Common myeloid progenitor, CD34-positive (primary cell): ENCODE results near the gene CDHR4. TPM values are rescaled to one million over a fixed set of nuclear protein-coding genes. Genes with fewer than 3 reads are reported as not detected.

Source experiments
- CTCF ChIA-PET: fragments of 350-600 bp; sonication (Branson Sonifier 250); formaldehyde crosslinking; loops from one replicate; lab custom pipeline; 2021; ENCODE audit warnings: antibody characterized with exemption; lab: Charles Lee
- POLR2A ChIA-PET: fragments of 350-600 bp; sonication (Branson Sonifier 250); formaldehyde crosslinking; loops from one replicate; lab custom pipeline; 2021; ENCODE audit warnings: antibody characterized with exemption; lab: Charles Lee
- DNase-seq, 3 donors: peaks; one replicate each; pipeline versions ENCODE4 v3.0.0 to v3.0.0-alpha.2; 2013
- H3K27ac ChIP-seq, 2 experiments: 1 replicate in 1 of 2; 2 replicates in 1 of 2; pipeline ENCODE4 v1.7.0; 2013; ENCODE audit warnings: inconsistent platforms in 2 of 2, low read length in 2 of 2, mild to moderate bottlenecking in 2 of 2, low read depth in 1 of 2, moderate library complexity in 1 of 2; ENCODE audit not compliant: severe bottlenecking in 2 of 2, insufficient read depth in 1 of 2, poor library complexity in 1 of 2
- H3K27me3 ChIP-seq, 5 experiments: replicated peaks in 2 of 5; 1 replicate in 3 of 5; 2 replicates in 2 of 5; pipeline versions ENCODE4 v1.6.1 to v1.7.0; 2013; ENCODE audit warnings: low read length in 4 of 5, mild to moderate bottlenecking in 2 of 5, moderate library complexity in 2 of 5, inconsistent platforms in 1 of 5; ENCODE audit not compliant: insufficient read depth in 5 of 5, control insufficient read depth in 4 of 5
- H3K36me3 ChIP-seq, 4 experiments: 1 replicate in 2 of 4; 2 replicates in 2 of 4; pipeline versions ENCODE4 v1.6.1 to v1.7.0; 2013; ENCODE audit warnings: low read length in 3 of 4, control low read depth in 1 of 4, mild to moderate bottlenecking in 1 of 4; ENCODE audit not compliant: control insufficient read depth in 4 of 4, insufficient read depth in 4 of 4
- H3K4me1 ChIP-seq, 4 experiments: 1 replicate in 3 of 4; 2 replicates in 1 of 4; pipeline versions ENCODE4 v1.6.1 to v1.7.1; 2013; ENCODE audit warnings: low read length in 3 of 4, mild to moderate bottlenecking in 3 of 4, control low read depth in 1 of 4, inconsistent platforms in 1 of 4, moderate library complexity in 1 of 4; ENCODE audit not compliant: control insufficient read depth in 4 of 4, insufficient read depth in 4 of 4; ENCODE audit errors: control extremely low read depth in 1 of 4
- H3K4me3 ChIP-seq, 7 experiments: 1 replicate in 4 of 7; 2 replicates in 3 of 7; pipeline versions ENCODE4 v1.5.1 to v1.7.0; 2013; ENCODE audit warnings: mild to moderate bottlenecking in 7 of 7, low read length in 6 of 7, moderate library complexity in 6 of 7, inconsistent platforms in 2 of 7, low read depth in 2 of 7, control low read depth in 1 of 7; ENCODE audit not compliant: insufficient read depth in 4 of 7, control insufficient read depth in 1 of 7; ENCODE audit errors: extremely low read depth in 1 of 7
- H3K9me3 ChIP-seq, 5 experiments: 1 replicate in 4 of 5; 2 replicates in 1 of 5; pipeline versions ENCODE4 v1.6.1 to v1.7.1; 2013; ENCODE audit warnings: low read length in 4 of 5, mild to moderate bottlenecking in 2 of 5, inconsistent platforms in 1 of 5, low read depth in 1 of 5, moderate library complexity in 1 of 5; ENCODE audit not compliant: control insufficient read depth in 4 of 5, insufficient read depth in 2 of 5; ENCODE audit errors: control extremely low read depth in 1 of 5
- WGBS: methylation state at CpG from one replicate; pipeline ENCODE4 v1.1.5; 2013; ENCODE audit not compliant: insufficient coverage; 5-methylcytosine and 5-hydroxymethylcytosine counted together
- polyA plus RNA-seq: library from polyadenylated mRNA; unstranded; fragments of 120-200 nt; gene quantifications from one replicate; pipeline ENCODE4 v1.2.1, GENCODE V29; 2013

The CDHR4 gene, protein sequence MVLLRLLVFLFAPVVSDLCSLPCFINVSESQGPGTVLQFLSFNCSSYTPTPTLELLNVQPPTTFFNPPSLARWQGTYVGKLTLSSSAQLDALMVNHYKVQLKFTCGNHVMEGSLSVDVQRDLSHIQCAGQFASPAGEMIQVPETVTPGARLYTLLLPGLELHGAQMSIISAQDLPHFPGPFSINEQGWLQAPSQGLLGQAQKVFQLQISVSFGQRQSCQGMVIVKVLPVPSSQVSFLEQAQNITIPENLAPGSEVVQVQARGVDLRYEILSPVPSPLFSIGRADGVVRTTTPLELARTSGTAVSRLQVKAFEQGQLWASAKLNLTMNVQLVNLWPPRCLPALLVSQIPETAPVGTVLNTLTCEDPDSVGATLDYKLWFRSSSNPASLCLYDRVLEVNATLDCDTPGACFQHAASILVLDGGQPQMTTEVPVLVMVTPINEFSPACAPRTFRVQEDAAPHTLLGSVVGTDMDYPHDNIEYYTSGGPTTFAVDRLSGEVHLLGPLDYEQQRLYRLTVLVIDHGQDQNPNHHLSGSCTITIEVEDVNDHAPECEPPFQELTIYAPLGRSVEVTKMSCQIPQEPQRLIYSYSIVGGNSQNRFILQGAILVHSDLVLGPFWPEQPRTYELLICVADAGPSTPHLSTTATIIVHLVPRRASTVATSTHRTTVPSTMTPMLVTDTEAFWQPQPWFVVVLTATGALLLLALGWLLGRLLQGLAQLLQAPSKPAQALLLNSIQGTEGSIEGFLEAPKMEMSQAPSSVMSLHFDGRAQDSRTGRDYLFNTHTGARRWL
- 0.46 TPM for polyA plus RNA-seq

DNA sequence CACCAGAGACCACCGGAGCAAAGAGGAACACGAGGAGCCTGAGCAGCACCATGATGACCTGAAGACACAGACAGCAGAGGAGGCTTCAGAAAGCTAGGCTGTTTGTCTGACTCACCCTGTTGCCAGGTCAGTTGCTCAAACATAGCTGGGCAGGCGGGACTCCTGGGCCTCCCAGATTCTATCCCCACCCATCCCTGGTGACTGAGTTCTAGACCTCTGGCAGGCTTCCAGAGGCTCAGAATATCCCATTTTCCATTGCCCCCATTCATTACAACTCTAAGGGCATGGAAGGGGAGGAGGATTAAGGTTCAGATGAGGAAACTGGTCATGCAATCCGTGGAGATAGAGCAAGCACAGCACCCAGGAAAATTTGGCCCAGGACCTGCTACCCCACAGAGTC, at the start of gene CDHR4:
Gene CDHR4 (minus strand): TSS at position 113 of the 400 bp plus-strand sequence. CDS start 61 bp downstream, at position 52.
- Histone ChIP-seq H3K27me3 (no peaks in the 10 kb centered on the region), H3K4me3 (no peak within 1 kb of the TSS), H3K9me3 (no peaks in the 10 kb centered on the region), H3K36me3 (peaks cover 0 to 10% (median 4%) of the 10 kb centered on the region in 4 experiments), H3K4me1 (peaks cover under 1 to 20% (median 15%) of the 10 kb centered on the region in 4 experiments), H3K27ac (no peak within 1 kb of the TSS)
- 100% methylated on average over 2 of the region's 4 CpGs for WGBS
- CTCF ChIA-PET, result interaction anchor here (0.8 to 31.1 kb wide), 3 partner anchors 13 to 101 kb away, joined by 3 to 807 read pairs (median 28); partner anchors contain the start of gene IP6K1
- POLR2A ChIA-PET, result interaction anchor here (0.5 kb wide), 1 partner anchor 61 kb away, joined by 3 read pairs; no protein-coding TSS in a partner anchor
- DNase-seq, result no peak

DNA sequence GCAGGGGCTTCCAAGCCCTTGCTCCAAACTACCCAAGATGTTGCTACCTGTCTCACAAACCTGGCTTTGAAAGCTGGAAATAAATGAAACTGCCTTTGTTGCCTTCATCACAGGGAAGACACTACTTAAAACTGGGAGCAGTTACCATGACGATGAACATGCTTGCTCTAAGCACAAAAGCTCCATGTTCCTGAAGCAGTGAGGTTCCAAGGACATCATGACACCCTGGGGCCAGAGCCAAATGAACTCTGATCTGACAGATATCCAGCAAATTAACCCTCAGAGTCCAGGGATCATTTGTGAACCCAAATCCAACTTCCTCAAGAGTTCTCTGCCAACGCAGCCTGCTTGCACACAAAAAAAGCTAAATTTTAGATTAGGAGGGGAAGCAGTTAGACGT, 46.0 kb upstream of the CDHR4 start:
- ChIA-PET CTCF (interaction anchor here (0.9 to 29.0 kb wide), 10 partner anchors 8 to 98 kb away, joined by 3 to 807 read pairs (median 4); partner anchors contain the start of genes CDHR4, INKA1 and UBA7), POLR2A (no interaction called here)
- peaks cover 0 to 8% (median 2%) of the 10 kb centered on the region in 4 experiments for H3K4me1 ChIP-seq
- H3K27me3 ChIP-seq, result no peaks in the 10 kb centered on the region
- WGBS, result 90% methylated on average over 1 of the region's 3 CpGs
- H3K9me3 ChIP-seq, result no peaks in the 10 kb centered on the region
- H3K36me3 ChIP-seq, result peaks cover 0 to 61% (median 30%) of the 10 kb centered on the region in 4 experiments
- H3K27ac ChIP-seq, result no peak overlapping the region
- no peak for DNase-seq
- no peak overlapping the region for H3K4me3 ChIP-seq

DNA sequence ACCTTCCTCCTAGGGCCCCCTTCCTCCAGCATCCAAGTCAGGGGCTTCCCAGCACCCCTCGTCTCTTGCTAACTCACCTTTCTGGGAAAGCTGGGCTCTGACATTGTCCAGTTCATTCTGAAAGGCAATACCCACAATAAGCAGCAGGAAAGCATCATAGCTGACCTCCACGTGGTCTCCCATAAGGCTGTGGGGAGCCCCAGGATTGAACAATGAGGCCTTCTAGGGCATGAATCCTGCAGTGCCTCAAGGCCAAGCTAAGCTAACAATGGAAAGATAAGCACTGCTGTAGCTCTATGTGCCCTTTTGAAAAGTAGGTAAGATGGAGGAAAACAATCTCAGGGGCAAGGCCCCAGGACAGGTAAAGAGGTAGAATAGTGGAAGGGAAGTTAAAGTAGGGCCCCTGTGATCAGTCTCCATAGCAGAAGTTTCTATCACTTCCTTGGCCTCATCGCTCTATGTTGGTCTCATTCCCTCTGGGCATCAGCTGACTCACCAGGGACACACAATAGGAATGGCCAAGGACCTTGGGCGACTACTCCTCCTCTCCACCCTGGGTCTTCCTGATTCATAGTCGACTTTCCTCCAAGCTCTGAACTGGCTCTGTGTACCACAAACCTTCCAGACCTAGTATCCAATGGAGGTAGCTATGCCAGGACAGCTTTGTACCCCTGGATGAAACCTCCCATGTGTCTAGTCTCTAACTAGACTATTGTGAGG, 45.0 kb upstream of the CDHR4 start:
- Histone ChIP-seq H3K36me3 (peaks cover 0 to 68% (median 30%) of the 10 kb centered on the region in 4 experiments), H3K4me3 (no peak overlapping the region), H3K4me1 (peaks cover 0 to 9% (median 2%) of the 10 kb centered on the region in 4 experiments), H3K9me3 (no peaks in the 10 kb centered on the region), H3K27me3 (no peaks in the 10 kb centered on the region), H3K27ac (no peak overlapping the region)
- ChIA-PET CTCF (interaction anchor here (0.6 to 29.0 kb wide), 15 partner anchors 8 to 97 kb away, joined by 3 to 807 read pairs (median 4); partner anchors contain the start of genes CDHR4, INKA1 and UBA7), POLR2A (interaction anchor here (0.6 kb wide), 1 partner anchor 47 kb away, joined by 4 read pairs; no protein-coding TSS in a partner anchor)
- WGBS, result 83% methylated on average over 4 of the region's 5 CpGs
- no peak for DNase-seq

DNA sequence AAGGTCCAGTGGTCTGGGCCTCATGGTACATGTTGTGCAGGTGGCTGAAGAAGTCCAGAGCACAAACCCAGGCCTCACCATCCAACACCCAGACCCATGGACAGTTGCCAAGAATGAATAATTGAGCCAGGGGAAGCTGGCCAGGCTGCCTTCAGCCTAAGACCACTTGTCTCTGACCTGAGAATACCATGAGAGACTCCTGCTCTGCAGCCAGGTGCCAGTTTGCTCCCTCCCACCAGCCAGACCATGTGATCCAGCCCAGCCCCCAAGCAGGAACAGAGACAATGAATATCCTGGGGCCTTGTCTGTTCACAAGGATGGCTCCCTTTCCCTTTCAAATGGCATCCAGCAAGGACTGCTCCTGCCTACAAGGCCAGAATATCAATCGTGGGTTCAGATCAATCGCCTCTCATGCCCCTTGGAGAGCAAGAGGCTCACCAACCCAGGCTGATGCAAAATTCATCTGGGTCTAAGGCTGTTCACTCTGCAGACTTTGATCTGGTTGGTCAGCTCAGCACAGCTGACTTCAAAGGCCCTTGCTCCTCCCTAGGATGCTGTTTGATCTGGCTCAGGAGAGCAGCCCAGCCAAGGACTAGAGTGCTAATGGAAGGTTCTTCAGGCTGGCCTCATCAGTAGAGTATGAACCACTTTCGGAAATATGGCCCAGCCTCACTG, 43.3 kb upstream of the CDHR4 start:
- Histone ChIP-seq H3K27me3 (no peaks in the 10 kb centered on the region), H3K27ac (no peak overlapping the region), H3K36me3 (peaks cover 0 to 75% (median 30%) of the 10 kb centered on the region in 4 experiments), H3K9me3 (no peaks in the 10 kb centered on the region), H3K4me1 (peaks cover 0 to 13% (median 6%) of the 10 kb centered on the region in 4 experiments), H3K4me3 (no peak overlapping the region)
- POLR2A ChIA-PET, result interaction anchor here (0.6 to 6.6 kb wide), 2 partner anchors 39 to 106 kb away, joined by 5 to 111 read pairs; partner anchors contain the start of gene INKA1
- DNase-seq, result no peak
- WGBS, result 85% methylated on average over 2 of the region's 3 CpGs
- CTCF ChIA-PET, result interaction anchor here (1.1 to 29.0 kb wide), 9 partner anchors 12 to 123 kb away, joined by 3 to 807 read pairs (median 26); partner anchors contain the start of genes AMIGO3, CDHR4, INKA1 and TRAIP

DNA sequence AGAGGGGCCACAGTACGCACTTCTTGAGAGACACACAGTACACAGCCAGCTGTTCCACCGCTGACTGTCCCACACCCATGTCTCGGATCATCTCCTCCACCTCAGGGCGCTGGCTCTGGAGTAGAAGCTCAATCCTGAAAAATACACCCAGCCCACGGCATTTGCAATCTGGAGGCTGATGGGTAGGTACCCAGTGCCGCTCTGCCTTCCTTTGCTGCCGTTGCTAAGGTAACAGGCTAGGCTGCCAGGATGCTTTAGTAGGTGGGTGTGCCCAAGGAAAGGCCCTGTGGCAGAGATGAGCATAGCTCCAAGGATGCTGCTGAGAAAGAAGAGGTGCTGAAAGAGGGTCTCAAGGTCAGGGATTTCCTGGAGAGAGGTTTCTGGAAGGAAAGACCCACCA, 42.1 kb upstream of the CDHR4 start:
- Histone ChIP-seq H3K4me3 (no peak overlapping the region), H3K27ac (no peak overlapping the region), H3K9me3 (no peaks in the 10 kb centered on the region), H3K36me3 (peaks cover 0 to 74% (median 28%) of the 10 kb centered on the region in 4 experiments), H3K4me1 (peaks cover 0 to 13% (median 6%) of the 10 kb centered on the region in 4 experiments), H3K27me3 (no peaks in the 10 kb centered on the region)
- ChIA-PET CTCF (interaction anchor here (0.7 to 29.0 kb wide), 19 partner anchors 9 to 140 kb away, joined by 3 to 807 read pairs (median 7); partner anchors contain the start of genes AMIGO3, CDHR4, INKA1 and TRAIP), POLR2A (interaction anchor here (0.6 to 6.6 kb wide), 2 partner anchors 37 to 260 kb away, joined by 3 to 111 read pairs; partner anchors contain the start of gene INKA1)
- 100% methylated on average over 7 of the region's 7 CpGs for WGBS
- no peak for DNase-seq
